ENCODE measurements around the gene SLC16A13. TPM values are rescaled to one million over a fixed set of nuclear protein-coding genes. Genes with fewer than 3 reads are reported as not detected.

The SLC16A13 gene
- total and polyA plus RNA-seq, 2 of the 4 experiments (the other 2 are of a cell fraction): 0.18 to 2.3 TPM

GRCh38 chr17:6994118-6994598 lies 41.7 kb upstream of the SLC16A13 start:
- H3K4me1 ChIP-seq (ENCODE audit: control insufficient read depth, insufficient read depth, low read length): peaks cover 8% of the 10 kb centered on the region; the same call in 1 of the 2 replicates
- no peak overlapping the region for H2BK5ac ChIP-seq (ENCODE audit: low read depth, low read length, poor library complexity, severe bottlenecking)
- H3K9me1 ChIP-seq (ENCODE audit: insufficient read depth, low read length): no peaks in the 10 kb centered on the region
- intact Hi-C loops (cut with micrococcal nuclease): no loop called here
- no peak overlapping the region for H3K23ac ChIP-seq (ENCODE audit: low read depth, low read length)
- no peak overlapping the region; the same call in 1 of the 2 replicates for H4K91ac ChIP-seq (ENCODE audit: insufficient read depth, low read depth, low read length)
- H3K18ac ChIP-seq (ENCODE audit: low read depth, low read length): no peak overlapping the region
- H2BK120ac ChIP-seq (ENCODE audit: low read depth, low read length): no peak overlapping the region
- no peaks in the 10 kb centered on the region for H3K27me3 ChIP-seq (ENCODE audit: control insufficient read depth, insufficient read depth, low read length)
- no peak overlapping the region for H2AFZ ChIP-seq (replicated peaks; ENCODE audit: low read length, poor library complexity)
- no peaks in the 10 kb centered on the region for H3K9me3 ChIP-seq (ENCODE audit: control insufficient read depth, insufficient read depth, low read length)
- no peak overlapping the region for H4K5ac ChIP-seq (ENCODE audit: low read depth, low read length)
- H4K8ac ChIP-seq (ENCODE audit: low read depth in 2 of 2, low read length in 2 of 2): no peak overlapping the region
- dilution Hi-C loops (cut with HindIII; ENCODE audit: low sequenced_read_pairs, unreplicated experiment): no loop called here
- no peak overlapping the region for H2AK9ac ChIP-seq (replicated peaks; ENCODE audit: low read depth, low read length, poor library complexity)
- BruUV-seq (replicated peaks): no TSS peak
- no peak overlapping the region for H3K56ac ChIP-seq (ENCODE audit: extremely low read depth, insufficient read depth, low read length)
- no peak overlapping the region for H3K4ac ChIP-seq (ENCODE audit: low read depth, low read length)
- ATAC-seq (ENCODE audit: low read depth) (no peak), DNase-seq (no peak)
- no peak overlapping the region for H2BK20ac ChIP-seq (ENCODE audit: low read depth, low read length)
- H3K27ac ChIP-seq (ENCODE audit: insufficient read depth, low read length): no peak overlapping the region
- no peaks in the 10 kb centered on the region for H3K79me1 ChIP-seq (ENCODE audit: low read depth in 1 of 2, low read length in 2 of 2)
- no peak overlapping the region for H2BK15ac ChIP-seq (ENCODE audit: low read depth, low read length)
- no peak overlapping the region for H3K4me2 ChIP-seq (ENCODE audit: low read depth, low read length)
- ChIA-PET CTCF (interaction anchor here (1.6 kb wide), 1 partner anchor 10 kb away, joined by 4 read pairs; no protein-coding TSS in a partner anchor), POLR2A (ENCODE audit: unreplicated experiment) (no interaction called here)
- TF ChIP-seq ELK1 (IDR thresholded peaks at IDR 0.05; ENCODE audit: borderline replicate concordance, low read depth, low read length) (no peak), NFE2L2 (IDR thresholded peaks at IDR 0.05; ENCODE audit: low read depth, low read length) (no peak)
- in situ Hi-C loops (cut with MboI; ENCODE audit: low sequenced_read_pairs): no loop called here
- no peak overlapping the region for H3K4me3 ChIP-seq (ENCODE audit: insufficient read depth, low read depth, low read length)
- no peak overlapping the region for H2AK5ac ChIP-seq (ENCODE audit: low read depth, low read length)
- 60% methylated on average over 1 of the region's 10 CpGs; no CpG with 5 or more reads in 1 of the 2 experiments for WGBS, 2 experiments (ENCODE audit: extremely low coverage in 2 of 2, insufficient read length in 1 of 2)
- no peaks in the 10 kb centered on the region; the same call in 1 of the 2 replicates for H4K20me1 ChIP-seq (ENCODE audit: insufficient read depth, low read length)
- H3K9ac ChIP-seq (ENCODE audit: low read depth, low read length): no peak overlapping the region
- H3K36me3 ChIP-seq (ENCODE audit: control insufficient read depth, insufficient read depth, low read length): peaks cover 18% of the 10 kb centered on the region
- no peak overlapping the region for H3K14ac ChIP-seq (replicated peaks; ENCODE audit: low read depth, low read length)
